BLaER1 (cell line): Measurements from ENCODE around the gene KCNMB1.

ENCODE experiments used
- H3K27ac ChIP-seq: shearing (Covaris generic); formaldehyde crosslinking; 2 replicates; pipeline ENCODE4 v1.8.1; 2022
- H3K27me3 ChIP-seq: shearing (Covaris generic); formaldehyde crosslinking; 2 replicates; pipeline ENCODE4 v1.8.1; 2022
- H3K36me3 ChIP-seq: shearing (Covaris generic); formaldehyde crosslinking; 2 replicates; pipeline ENCODE4 v1.8.1; 2022
- H3K4me1 ChIP-seq: shearing (Covaris generic); formaldehyde crosslinking; 2 replicates; pipeline ENCODE4 v1.8.1; 2022
- H3K4me2 ChIP-seq: shearing (Covaris generic); formaldehyde crosslinking; 2 replicates; pipeline ENCODE4 v1.8.1; 2022
- H3K4me3 ChIP-seq: shearing (Covaris generic); formaldehyde crosslinking; 2 replicates; pipeline ENCODE4 v1.8.1; 2022
- H3K9ac ChIP-seq: shearing (Covaris generic); formaldehyde crosslinking; 2 replicates; pipeline ENCODE4 v1.8.1; 2022
- H3K9me3 ChIP-seq: shearing (Covaris generic); formaldehyde crosslinking; 2 replicates; pipeline ENCODE4 v1.8.1; 2022
- H4K20me1 ChIP-seq: shearing (Covaris generic); formaldehyde crosslinking; 2 replicates; pipeline ENCODE4 v1.8.1; 2022
- Cebpa-rat ChIP-seq: shearing (Covaris generic); IDR thresholded peaks from 2 replicates; pipeline ENCODE4 v1.8.1; 2022

Gene KCNMB1

DNA sequence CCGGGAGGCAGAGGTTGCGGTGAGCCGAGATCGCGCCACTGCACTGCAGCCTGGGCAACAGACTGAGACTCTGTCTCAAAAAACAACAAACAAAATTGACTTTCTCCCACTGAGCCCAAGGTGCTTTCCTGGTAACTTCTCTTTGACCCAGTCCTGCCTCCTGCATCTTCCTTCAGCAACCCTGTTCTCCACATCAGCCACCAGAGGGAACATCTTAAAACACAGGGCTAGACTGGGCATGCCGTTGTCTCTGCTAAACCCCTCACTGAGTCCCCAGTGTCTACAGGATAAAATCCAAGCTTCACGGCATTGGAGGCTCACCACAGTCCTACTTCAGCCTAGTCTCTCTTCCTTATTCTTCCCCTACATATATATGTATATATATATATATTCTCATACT lies 39.8 kb upstream of the KCNMB1 start:
- Histone ChIP-seq H4K20me1 (no peaks in the 10 kb centered on the region), H3K27ac (0 out of 2 replicates have a peak overlapping the region, but pooled peaks have one; percentile 61), H3K27me3 (no peaks in the 10 kb centered on the region), H3K36me3 (no peaks in the 10 kb centered on the region), H3K4me1 (peaks cover 43% of the 10 kb centered on the region), H3K9ac (no peak overlapping the region), H3K4me3 (no peak overlapping the region), H3K9me3 (peaks cover 11% of the 10 kb centered on the region), H3K4me2 (peak overlapping the region; percentile 72; the same call in 1 of the 2 replicates)
- TF ChIP-seq Cebpa-rat, result no peak

DNA sequence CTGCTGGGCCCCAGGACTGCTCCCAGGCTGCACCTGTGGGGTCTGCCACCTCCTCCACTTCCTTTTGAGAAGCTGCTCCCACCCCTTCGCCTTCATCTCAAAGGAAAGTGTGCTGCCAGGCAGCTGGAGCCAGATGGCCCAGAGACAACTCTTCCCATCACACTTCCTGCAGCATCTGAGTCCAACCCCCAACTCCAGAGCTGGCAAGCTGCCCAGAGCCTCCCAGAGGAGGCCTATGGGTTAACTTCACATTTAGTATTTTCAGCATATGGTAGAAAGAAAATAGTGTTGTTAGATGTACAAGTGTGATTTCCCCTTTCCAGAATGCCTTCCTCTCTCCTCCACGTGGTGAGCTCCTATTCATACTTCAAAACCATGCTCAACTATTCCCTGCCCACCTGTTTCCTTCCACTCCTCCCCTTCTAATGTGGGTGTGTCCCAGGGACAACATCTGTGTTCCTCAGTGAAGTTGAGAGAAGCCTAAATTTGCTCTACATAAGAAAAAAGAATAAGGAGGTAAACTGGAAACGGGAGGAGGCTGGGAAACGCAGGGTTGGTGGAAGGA lies 38.6 kb upstream of the KCNMB1 start:
- no peak for TF ChIP-seq Cebpa-rat
- Histone ChIP-seq H4K20me1 (no peaks in the 10 kb centered on the region), H3K27me3 (no peaks in the 10 kb centered on the region), H3K27ac (peak overlapping the region; percentile 61), H3K4me1 (peaks cover 44% of the 10 kb centered on the region), H3K36me3 (no peaks in the 10 kb centered on the region), H3K9me3 (peaks cover 5% of the 10 kb centered on the region), H3K4me2 (peak overlapping the region; percentile 72), H3K9ac (0 out of 2 replicates have a peak overlapping the region, but pooled peaks have one; percentile 2), H3K4me3 (no peak overlapping the region)

DNA sequence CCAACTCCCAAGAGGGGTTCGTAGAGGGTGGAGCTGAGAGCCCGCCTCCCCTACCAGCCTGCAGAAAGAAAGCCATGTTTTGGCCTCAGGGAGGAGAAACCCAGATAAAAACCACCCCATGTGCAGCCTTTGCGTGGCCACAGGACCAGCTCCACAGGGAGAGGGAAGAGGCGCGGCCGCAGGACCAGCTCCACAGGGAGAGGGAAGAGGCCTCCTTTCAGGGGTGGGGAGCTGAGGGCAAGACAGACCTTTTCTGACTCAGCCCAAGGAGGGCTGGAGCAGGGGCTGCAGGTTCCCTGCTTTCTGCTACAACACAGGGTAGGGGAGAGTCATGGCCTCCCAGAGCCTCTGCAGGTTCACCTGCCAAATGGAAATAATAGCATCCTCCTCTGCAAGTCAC lies 37.6 kb upstream of the KCNMB1 start:
- no peak for TF ChIP-seq Cebpa-rat
- Histone ChIP-seq H3K4me3 (no peak overlapping the region), H3K27ac (peak overlapping the region; percentile 61), H3K4me1 (peaks cover 53% of the 10 kb centered on the region), H3K9me3 (no peaks in the 10 kb centered on the region), H3K4me2 (peak overlapping the region; percentile 72), H4K20me1 (no peaks in the 10 kb centered on the region), H3K27me3 (no peaks in the 10 kb centered on the region; the same call in 1 of the 2 replicates), H3K9ac (0 out of 2 replicates have a peak overlapping the region, but pooled peaks have one; percentile 2), H3K36me3 (no peaks in the 10 kb centered on the region)

DNA sequence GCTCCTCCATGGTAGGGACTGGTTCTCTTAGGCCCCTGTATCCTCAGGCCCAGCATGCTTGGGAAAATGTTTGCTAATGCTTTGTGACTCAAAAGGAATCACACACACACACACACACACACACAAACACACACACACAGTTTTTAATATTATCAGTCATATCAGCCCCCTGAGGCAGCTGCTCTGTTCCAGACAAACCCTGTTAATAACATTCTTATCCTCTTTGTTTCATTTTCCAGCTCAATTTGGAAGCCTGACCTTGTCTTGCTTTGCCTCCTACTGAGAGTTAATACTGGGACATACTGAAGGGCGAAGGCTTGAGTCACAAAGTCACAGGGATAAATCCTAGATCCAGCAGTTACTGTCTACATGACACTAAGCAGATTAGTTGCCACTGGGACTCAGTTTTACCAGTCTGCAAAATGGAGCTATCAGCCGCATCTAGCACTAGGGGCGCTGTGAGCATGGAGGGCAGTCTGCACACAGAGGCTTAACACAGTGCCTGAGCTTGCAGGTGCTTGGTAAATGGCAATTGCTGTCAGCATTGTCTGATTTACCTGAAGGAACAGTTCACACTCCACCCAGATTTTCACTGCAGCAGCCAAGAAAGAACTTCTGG lies 37.1 kb upstream of the KCNMB1 start:
- Histone ChIP-seq H4K20me1 (no peaks in the 10 kb centered on the region), H3K4me1 (peaks cover 53% of the 10 kb centered on the region), H3K9ac (0 out of 2 replicates have a peak overlapping the region, but pooled peaks have one; percentile 2), H3K4me3 (no peak overlapping the region), H3K27ac (no peak overlapping the region), H3K9me3 (no peaks in the 10 kb centered on the region), H3K4me2 (peak overlapping the region; percentile 72), H3K36me3 (no peaks in the 10 kb centered on the region), H3K27me3 (no peaks in the 10 kb centered on the region; the same call in 1 of the 2 replicates)
- TF ChIP-seq Cebpa-rat, result no peak

DNA sequence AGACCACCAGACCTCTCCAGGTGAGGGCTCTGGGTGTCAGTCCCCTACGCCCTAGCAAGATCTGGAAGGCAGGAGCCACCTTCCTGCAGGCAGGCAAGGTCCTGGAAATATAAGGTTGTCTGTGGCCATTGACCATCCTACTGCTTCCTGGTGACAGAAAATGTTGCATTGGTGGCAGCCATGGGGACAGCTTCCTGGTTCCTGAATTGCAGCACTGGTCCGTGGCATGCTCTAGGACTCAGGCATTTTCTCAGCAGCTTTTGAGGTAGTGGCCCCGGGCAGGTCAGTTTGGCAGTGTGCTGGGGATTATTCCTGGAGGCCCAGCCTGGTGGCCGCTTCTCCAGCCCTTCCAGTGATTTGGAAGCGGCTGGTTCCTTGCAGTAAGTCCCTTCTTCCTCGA lies 36.6 kb upstream of the KCNMB1 start:
- H3K36me3 ChIP-seq, result no peaks in the 10 kb centered on the region
- peak overlapping the region; percentile 72 for H3K4me2 ChIP-seq
- no peaks in the 10 kb centered on the region for H3K9me3 ChIP-seq
- H3K9ac ChIP-seq, result no peak overlapping the region
- H4K20me1 ChIP-seq, result no peaks in the 10 kb centered on the region
- H3K27me3 ChIP-seq, result no peaks in the 10 kb centered on the region; the same call in 1 of the 2 replicates
- TF ChIP-seq Cebpa-rat, result no peak
- H3K4me3 ChIP-seq, result no peak overlapping the region
- no peak overlapping the region; the same call in 1 of the 2 replicates for H3K27ac ChIP-seq
- peaks cover 53% of the 10 kb centered on the region for H3K4me1 ChIP-seq

DNA sequence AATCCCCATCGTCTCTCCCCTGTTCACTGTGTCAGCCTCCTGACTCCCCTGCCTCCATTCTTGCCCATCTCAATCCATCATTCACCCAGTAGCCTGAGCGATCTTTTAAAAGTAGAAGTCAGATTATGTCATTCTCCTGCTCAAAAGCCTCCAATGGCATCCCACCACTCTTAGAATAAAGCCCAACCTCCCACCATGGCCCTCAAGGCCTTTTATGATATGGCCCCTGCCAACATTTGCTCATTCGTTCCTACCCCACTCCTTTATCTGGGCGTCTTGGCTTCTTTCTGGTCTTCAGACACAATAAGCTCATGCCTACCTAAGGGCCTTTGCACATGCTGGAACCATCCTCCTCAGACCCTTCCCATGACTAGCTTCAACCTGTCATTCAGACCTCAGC lies 35.5 kb upstream of the KCNMB1 start:
- Histone ChIP-seq H3K9me3 (no peaks in the 10 kb centered on the region), H3K36me3 (no peaks in the 10 kb centered on the region), H3K9ac (no peak overlapping the region), H3K4me1 (peaks cover 53% of the 10 kb centered on the region), H4K20me1 (no peaks in the 10 kb centered on the region), H3K27ac (no peak overlapping the region), H3K4me2 (no peak overlapping the region), H3K27me3 (no peaks in the 10 kb centered on the region; the same call in 1 of the 2 replicates), H3K4me3 (no peak overlapping the region)
- TF ChIP-seq Cebpa-rat, result no peak

DNA sequence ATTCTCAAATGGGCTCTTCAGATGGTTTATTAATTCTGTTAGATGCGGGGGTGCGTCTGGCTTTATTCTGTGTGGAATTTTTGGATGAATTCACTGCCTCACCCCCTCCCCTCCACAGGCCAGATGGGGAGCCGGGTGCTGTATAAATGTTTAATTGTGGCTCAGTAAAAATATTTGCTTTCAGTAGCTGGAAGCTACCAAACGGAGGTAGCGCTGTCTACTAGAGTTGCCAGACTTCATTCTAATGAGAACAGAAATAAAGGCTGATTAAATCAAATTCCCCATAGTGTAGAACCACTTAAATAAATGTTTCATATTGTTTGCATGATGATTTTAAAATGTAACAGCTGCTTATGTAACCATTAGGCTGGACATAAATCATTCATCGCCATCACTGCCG lies 34.5 kb upstream of the KCNMB1 start:
- no peak overlapping the region for H3K27ac ChIP-seq
- no peaks in the 10 kb centered on the region; the same call in 1 of the 2 replicates for H3K27me3 ChIP-seq
- no peak overlapping the region for H3K9ac ChIP-seq
- peaks cover 44% of the 10 kb centered on the region for H3K4me1 ChIP-seq
- H3K4me3 ChIP-seq, result no peak overlapping the region
- no peak for TF ChIP-seq Cebpa-rat
- no peaks in the 10 kb centered on the region for H4K20me1 ChIP-seq
- H3K9me3 ChIP-seq, result no peaks in the 10 kb centered on the region
- H3K4me2 ChIP-seq, result no peak overlapping the region
- no peaks in the 10 kb centered on the region for H3K36me3 ChIP-seq

DNA sequence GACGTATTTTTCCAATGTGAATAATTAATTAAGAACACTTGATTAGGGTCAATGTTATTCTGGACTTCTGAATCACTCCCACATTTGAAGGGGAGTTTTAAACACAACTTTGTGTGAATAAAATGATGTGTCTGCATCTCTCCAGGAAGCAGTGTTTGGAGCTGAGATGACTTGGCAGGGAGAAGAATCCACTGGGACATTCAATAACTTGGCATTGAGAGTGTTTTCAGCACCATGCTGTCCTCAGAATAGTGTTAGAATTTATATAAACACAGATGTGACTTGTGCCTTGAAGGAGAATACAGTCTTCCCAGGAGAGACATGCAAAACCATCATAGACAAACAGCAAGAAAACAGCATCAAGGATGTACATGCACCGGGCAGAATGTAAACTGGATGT lies 32.7 kb upstream of the KCNMB1 start:
- no peak for TF ChIP-seq Cebpa-rat
- Histone ChIP-seq H3K27ac (no peak overlapping the region), H3K27me3 (no peaks in the 10 kb centered on the region; the same call in 1 of the 2 replicates), H3K4me3 (no peak overlapping the region), H3K4me2 (0 out of 2 replicates have a peak overlapping the region, but pooled peaks have one; percentile 14), H3K9me3 (no peaks in the 10 kb centered on the region), H4K20me1 (no peaks in the 10 kb centered on the region), H3K36me3 (no peaks in the 10 kb centered on the region), H3K9ac (no peak overlapping the region), H3K4me1 (peaks cover 25% of the 10 kb centered on the region)

DNA sequence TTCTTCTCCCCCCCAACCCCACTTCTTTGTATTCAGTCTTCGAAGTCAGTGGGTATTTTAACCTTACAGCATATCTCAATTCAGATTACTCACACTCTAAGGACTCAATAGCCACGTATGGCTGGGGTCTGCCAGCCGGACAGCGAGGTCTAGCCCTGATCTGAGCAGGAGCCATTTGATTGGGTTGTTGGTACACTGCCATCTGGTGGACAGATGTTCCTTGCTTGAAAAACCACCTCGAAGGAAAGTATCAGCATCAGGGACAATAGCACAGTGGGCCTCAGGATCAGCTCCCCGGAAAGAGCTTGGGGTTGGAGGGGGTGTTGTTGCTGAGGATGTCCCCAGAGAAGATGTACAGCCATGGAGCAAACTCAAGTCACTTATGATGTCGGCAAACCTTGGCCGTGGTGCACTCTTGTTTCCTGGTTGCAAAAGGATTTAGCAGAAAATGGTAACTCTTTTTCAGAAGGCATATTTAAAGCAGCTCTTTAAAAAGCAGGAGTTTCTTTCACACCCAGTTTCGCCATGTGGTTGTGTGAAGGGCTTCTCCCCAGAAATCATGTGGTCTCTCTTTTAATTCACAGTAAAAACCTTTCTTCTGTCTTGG lies 31.7 kb upstream of the KCNMB1 start:
- H4K20me1 ChIP-seq, result no peaks in the 10 kb centered on the region
- no peak overlapping the region for H3K9ac ChIP-seq
- no peak overlapping the region for H3K4me2 ChIP-seq
- no peak overlapping the region for H3K4me3 ChIP-seq
- no peak for TF ChIP-seq Cebpa-rat
- no peak overlapping the region for H3K27ac ChIP-seq
- H3K36me3 ChIP-seq, result no peaks in the 10 kb centered on the region
- H3K4me1 ChIP-seq, result peaks cover 17% of the 10 kb centered on the region
- H3K27me3 ChIP-seq, result no peaks in the 10 kb centered on the region; the same call in 1 of the 2 replicates
- no peaks in the 10 kb centered on the region for H3K9me3 ChIP-seq

DNA sequence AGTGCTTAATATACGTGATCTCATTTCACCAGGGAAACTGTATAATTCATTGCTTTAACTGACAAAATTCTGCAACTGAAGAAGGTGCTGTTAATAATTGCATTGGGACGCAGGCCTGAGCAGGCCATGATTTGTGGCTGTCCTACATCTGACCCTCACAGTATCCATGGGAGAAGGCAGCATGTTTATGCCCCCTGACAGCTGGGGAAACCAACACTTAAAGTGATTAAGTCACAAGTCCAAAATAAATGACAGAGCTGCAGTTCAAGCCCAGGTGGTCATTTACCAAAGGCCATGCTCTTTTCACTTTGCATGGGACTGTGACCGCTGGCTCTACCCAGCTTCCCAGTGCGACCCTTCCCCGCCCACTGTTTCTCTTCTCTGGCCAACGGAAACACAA lies 30.5 kb upstream of the KCNMB1 start:
- H3K27ac ChIP-seq, result no peak overlapping the region
- H3K4me1 ChIP-seq, result peaks cover 17% of the 10 kb centered on the region
- H3K9ac ChIP-seq, result no peak overlapping the region
- H3K4me3 ChIP-seq, result no peak overlapping the region
- H3K36me3 ChIP-seq, result no peaks in the 10 kb centered on the region
- no peak for TF ChIP-seq Cebpa-rat
- H4K20me1 ChIP-seq, result no peaks in the 10 kb centered on the region
- no peaks in the 10 kb centered on the region for H3K9me3 ChIP-seq
- no peaks in the 10 kb centered on the region; the same call in 1 of the 2 replicates for H3K27me3 ChIP-seq
- H3K4me2 ChIP-seq, result no peak overlapping the region
